Measurements from ENCODE around the gene DCN.

Gene DCN

DNA sequence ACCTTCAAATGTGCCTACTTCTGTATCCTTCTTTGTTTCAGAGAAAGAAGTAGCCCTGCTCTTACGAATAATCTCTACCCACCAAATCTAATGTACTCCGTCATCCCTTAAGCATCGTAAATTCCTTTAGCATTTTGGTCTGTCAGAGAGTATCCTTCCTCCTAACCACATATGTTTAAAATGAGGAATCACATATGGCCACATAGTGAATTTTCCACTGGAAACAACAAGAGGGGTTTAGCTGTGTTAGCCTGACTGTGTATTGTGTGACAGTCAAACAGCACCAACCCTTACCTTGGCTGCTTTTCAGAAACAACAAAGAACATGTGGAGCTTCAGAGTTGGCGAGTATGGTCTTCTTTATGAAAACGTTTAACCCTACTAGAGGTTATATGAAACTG, 76.8 kb downstream of the DCN start:
- in situ Hi-C loops (cut with MboI; ENCODE audit: low sequenced_read_pairs) = no loop called here

GRCh38 chr12:91104812-91105466, 77.7 kb downstream of the DCN start:
- in situ Hi-C loops (cut with MboI; ENCODE audit: low sequenced_read_pairs) = no loop called here

DNA sequence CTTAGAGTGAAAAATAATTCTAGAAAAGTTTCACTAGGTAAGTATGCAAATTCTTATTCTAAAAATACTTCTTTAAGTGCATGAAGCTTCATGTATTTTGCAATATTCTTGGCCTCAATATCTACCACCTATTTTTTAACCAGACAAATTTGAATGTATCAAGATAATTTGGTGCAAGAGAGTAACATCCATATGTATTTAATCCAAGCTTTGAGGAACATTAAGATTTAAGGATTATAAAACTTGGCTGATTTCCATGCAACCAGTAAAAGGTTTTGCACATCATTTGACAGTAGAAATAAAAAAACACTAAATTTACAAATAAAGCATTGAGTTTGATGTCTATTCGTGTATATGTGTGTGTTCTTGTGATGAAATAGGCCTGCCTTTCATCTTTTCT, 79.0 kb downstream of the DCN start:
- in situ Hi-C loops (cut with MboI; ENCODE audit: low sequenced_read_pairs) = no loop called here

DNA sequence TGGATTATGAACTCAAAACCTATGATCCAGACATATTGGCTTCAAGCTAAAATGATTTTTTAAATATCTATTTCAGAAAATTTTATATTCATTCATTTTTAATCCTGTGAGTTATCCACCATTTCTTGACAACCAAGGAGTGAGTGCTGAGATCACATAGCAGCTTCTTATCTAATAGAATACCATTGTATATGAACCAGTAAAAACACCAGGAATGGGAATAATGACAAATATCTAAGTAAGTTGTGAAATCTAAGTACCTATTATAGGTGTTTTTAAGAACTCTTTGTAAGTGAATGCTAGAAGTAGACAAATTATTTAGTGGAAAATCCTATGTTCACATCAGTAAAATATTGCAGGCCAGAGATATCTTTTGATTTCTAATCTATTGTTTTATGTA, 79.5 kb downstream of the DCN start:
- in situ Hi-C loops (cut with MboI; ENCODE audit: low sequenced_read_pairs) = no loop called here

DNA sequence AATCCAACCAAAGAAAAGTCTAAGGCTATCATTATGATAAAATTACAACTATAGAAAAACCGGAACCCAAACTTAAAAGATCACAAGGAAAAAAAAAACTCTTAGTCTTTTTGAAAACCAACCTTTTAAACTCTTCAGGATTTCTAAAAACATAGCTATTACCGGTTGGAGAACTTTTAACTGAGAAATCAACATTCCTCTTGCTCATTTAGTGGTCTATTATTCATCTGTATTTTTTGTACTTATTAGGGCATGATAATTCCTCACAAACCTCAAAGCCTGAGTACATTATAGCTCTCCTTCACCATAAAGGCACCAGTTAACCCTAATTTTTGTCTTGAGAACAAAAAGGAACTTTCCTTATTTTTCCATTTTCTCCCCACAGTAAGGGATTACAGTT, 81.7 kb downstream of the DCN start:
- in situ Hi-C loops (cut with MboI; ENCODE audit: low sequenced_read_pairs) = no loop called here

DNA sequence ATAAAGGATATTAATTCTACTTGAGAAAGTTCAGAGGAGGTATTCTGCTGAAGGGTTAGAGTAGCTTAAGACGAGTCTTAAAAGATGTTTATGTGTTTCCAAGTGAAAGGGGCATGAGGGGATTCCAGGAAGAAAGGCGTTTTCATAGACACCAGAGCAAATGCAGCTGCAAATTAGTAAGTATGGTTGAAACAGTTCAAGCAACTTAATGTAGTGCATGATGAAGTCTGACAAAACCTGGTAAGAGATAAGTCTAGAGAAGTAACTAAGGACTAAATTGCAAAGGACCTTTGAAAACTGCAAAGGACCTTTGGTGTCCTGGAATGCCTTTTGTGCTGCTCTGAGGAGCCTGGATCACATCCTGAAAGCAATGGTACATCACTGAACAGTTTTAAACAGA, 82.8 kb downstream of the DCN start:
- in situ Hi-C loops (cut with MboI; ENCODE audit: low sequenced_read_pairs) = no loop called here

GRCh38 chr12:91099341-91099740, 83.3 kb downstream of the DCN start:
- in situ Hi-C loops (cut with MboI; ENCODE audit: low sequenced_read_pairs) = no loop called here

- in situ Hi-C loops (cut with MboI; ENCODE audit: low sequenced_read_pairs) = no loop called here
Measured at GRCh38 chr12:91098941-91099340, 83.7 kb downstream of the DCN start.

- in situ Hi-C loops (cut with MboI; ENCODE audit: low sequenced_read_pairs) = no loop called here
Measured at GRCh38 chr12:91098461-91098860, 84.2 kb downstream of the DCN start.

- in situ Hi-C loops (cut with MboI; ENCODE audit: low sequenced_read_pairs) = no loop called here
Measured at GRCh38 chr12:91094957-91095356, 87.7 kb downstream of the DCN start.

DNA sequence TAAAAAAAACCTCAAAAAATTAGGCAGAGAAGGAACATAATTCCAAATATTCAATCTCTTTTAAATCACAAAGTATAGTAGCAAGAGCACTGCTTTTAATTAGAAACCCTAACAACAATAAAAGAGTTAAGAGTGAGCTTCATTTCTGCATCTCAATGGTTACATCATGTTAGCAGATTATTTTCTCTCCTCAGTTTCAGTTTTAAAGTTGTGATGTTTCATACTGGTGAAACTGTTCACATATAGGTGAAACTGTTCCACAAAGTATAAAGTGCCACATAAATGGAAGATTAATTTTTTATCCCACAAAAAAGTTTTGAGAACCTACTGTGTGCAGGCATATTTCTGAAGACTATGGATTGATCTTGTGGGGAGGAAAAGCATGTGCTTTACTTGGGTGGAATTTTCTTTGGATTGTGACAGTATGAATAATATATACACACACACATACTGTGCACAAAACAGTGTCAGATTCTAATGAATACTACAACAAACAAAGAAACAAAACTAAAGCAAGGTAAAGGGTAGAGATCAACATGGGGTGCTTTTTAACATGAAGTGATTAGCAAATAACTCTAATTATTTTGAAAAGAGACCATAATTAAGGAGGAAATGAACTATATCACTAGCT, 88.5 kb downstream of the DCN start:
- in situ Hi-C loops (cut with MboI; ENCODE audit: low sequenced_read_pairs) = no loop called here

GRCh38 chr12:91093341-91093740, 89.3 kb downstream of the DCN start:
- in situ Hi-C loops (cut with MboI; ENCODE audit: low sequenced_read_pairs) = no loop called here

DNA sequence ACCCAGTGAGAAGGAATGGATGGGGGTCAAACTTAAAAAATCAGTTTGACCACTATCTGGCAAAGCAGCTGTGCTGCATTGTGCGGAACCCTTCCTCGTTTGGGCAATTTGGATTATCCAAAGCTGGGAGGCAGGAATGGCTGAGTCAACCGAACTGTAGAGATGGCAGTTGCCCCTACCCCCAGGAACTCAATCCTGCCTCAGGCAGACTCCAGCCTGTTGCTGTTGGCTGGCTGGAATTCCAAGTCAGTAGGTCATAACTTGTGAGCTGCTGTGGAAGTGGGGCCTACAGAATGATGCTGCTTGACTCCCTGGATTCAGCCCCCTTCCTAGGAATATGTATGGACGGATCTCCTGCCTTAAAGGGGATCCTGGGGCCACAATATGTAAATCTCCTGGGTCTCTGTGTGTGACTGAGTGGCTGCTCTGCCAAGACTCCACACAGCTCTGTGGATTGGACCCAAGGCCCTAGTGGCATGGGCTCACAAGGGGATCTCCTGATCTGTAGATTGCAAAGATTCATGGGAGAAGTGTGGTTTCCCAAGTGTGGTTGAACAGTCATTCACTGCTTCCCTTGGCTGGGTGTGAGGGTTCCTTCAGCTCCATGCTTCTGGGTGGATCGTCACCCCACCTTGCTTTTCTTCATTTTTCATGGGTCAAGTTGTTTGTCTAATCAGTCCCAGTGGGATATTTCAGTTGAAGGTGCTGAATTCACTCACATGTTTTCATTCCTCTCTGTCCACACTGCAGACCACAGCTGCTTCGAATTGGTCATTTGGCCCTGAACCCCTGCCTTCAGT, 90.5 kb downstream of the DCN start:
- in situ Hi-C loops (cut with MboI; ENCODE audit: low sequenced_read_pairs) = no loop called here
